Activated CD4-positive, alpha-beta T cell treated with anti-CD3 and anti-CD28 coated beads, Interleukin-2, amount 50 U/mL, for 1 hour (primary cell): Measurements from ENCODE around the gene TMEM126B.
"Not testable (repeated sequence)": the region's sequence is repeated elsewhere in the genome, so short reads cannot be mapped to it uniquely, and the experiment has no call there.

Experiments
- DNase-seq: peaks from one replicate; pipeline ENCODE4 v3.0.0-alpha.2; 2020

TMEM126B gene

GRCh38 chr11:85627998-85628770 lies at the start of gene TMEM126B:
TSS of gene TMEM126B (plus strand) at chr11:85628593. CDS start at chr11:85628608, 15 bp downstream.
- DNase-seq, result peak; percentile 95

- no peak for DNase-seq
These were observed 46.3 kb upstream of the TMEM126B start for GRCh38 chr11:85582111-85582510.

GRCh38 chr11:85589373-85589772 lies 39.0 kb upstream of the TMEM126B start:
- DNase-seq, result no peak

- no peak for DNase-seq
These were observed 37.4 kb upstream of the TMEM126B start for GRCh38 chr11:85590848-85591483.

GRCh38 chr11:85595285-85595884 lies 33.0 kb upstream of the TMEM126B start:
- no peak for DNase-seq

GRCh38 chr11:85596886-85597285 lies 31.5 kb upstream of the TMEM126B start:
- no peak for DNase-seq

- no peak for DNase-seq
These were observed 29.3 kb upstream of the TMEM126B start for GRCh38 chr11:85599083-85599482.

- no peak for DNase-seq
These were observed 25.7 kb upstream of the TMEM126B start for GRCh38 chr11:85602526-85603213.

- DNase-seq, result no peak
These were observed 25.2 kb upstream of the TMEM126B start for GRCh38 chr11:85603220-85603619.

GRCh38 chr11:85606237-85606636 lies 22.2 kb upstream of the TMEM126B start:
- DNase-seq, result not testable (repeated sequence)

- not testable (repeated sequence) for DNase-seq
These were observed 19.8 kb upstream of the TMEM126B start for GRCh38 chr11:85608621-85609020.

GRCh38 chr11:85609286-85609685 lies 19.1 kb upstream of the TMEM126B start:
- DNase-seq, result not testable (repeated sequence)

- not testable (repeated sequence) for DNase-seq
These were observed 16.8 kb upstream of the TMEM126B start for GRCh38 chr11:85611643-85612042.

GRCh38 chr11:85619499-85619898 lies 8.9 kb upstream of the TMEM126B start:
- DNase-seq, result no peak

GRCh38 chr11:85620256-85620655 lies 8.1 kb upstream of the TMEM126B start:
- no peak for DNase-seq

- no peak for DNase-seq
These were observed 1.9 kb upstream of the TMEM126B start for GRCh38 chr11:85626496-85626895.

GRCh38 chr11:85627332-85627997 lies 928 bp upstream of the TMEM126B start, which contains the start of gene DLG2:
TSS of gene DLG2 (minus strand) at chr11:85627344.
- DNase-seq, result no peak

GRCh38 chr11:85628771-85629341 lies 463 bp downstream of the TMEM126B start:
- DNase-seq, result no peak

GRCh38 chr11:85634747-85635146 lies 6.4 kb downstream of the TMEM126B start:
- no peak for DNase-seq

GRCh38 chr11:85643191-85643614 lies 14.8 kb downstream of the TMEM126B start:
- no peak for DNase-seq

- no peak for DNase-seq
These were observed 18.7 kb downstream of the TMEM126B start for GRCh38 chr11:85647078-85647477.

GRCh38 chr11:85647604-85648299 lies 19.4 kb downstream of the TMEM126B start, which contains the start of gene TMEM126A:
TSS of gene TMEM126A (plus strand) at chr11:85647967. CDS start at chr11:85650256, 2,289 bp downstream.
- peak; percentile 90 for DNase-seq
